HG03439 (cell line): ENCODE measurements around the gene SULT2B1.
"Not testable (repeated sequence)": the region's sequence is repeated elsewhere in the genome, so short reads cannot be mapped to it uniquely, and the experiment has no call there.

Experiments
- ATAC-seq: cut with Tn5 transposase; IDR thresholded peaks from one replicate; pipeline ENCODE4 v1.9.1; 2021; ENCODE audit warnings: mild to moderate bottlenecking, moderate library complexity; ENCODE audit not compliant: unreplicated experiment

Gene SULT2B1

GRCh38 chr19:48556825-48557224, 4.9 kb downstream of the SULT2B1 start:
- ATAC-seq: no peak

DNA sequence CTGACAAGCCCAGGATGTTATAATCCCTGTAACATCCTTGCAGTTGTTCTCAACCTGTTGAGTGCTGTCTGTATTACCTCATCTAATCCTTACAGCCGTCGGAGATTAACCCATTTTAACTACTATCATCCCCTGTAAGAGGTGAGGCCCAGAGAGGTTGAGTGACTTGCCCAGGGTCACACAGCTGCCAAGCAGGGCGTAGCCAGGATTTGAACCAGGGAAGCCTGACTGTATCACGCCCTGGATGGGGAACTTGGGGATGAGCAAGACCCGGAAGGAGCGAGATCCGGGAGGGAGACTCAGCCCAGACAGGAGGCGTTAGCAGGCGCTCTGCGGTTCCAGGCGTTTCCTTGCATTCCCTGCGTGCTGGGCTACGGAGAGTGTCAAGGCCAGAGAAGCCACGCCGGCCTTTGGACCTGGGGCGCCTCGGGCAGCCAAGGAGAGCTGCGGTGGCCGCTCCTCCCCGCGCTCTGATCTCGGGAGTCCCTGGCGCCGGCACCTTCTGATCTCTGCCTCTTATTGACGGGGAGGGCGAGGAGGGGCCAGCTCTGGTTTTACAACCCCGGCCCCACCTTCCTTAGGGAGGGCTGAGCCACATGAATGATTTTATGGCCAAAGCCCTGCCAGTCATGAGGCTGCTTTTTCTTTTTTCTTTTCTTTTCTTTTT, 6.2 kb downstream of the SULT2B1 start:
- no peak for ATAC-seq

- ATAC-seq: no peak
Measured at GRCh38 chr19:48560095-48560530, 8.1 kb downstream of the SULT2B1 start.

DNA sequence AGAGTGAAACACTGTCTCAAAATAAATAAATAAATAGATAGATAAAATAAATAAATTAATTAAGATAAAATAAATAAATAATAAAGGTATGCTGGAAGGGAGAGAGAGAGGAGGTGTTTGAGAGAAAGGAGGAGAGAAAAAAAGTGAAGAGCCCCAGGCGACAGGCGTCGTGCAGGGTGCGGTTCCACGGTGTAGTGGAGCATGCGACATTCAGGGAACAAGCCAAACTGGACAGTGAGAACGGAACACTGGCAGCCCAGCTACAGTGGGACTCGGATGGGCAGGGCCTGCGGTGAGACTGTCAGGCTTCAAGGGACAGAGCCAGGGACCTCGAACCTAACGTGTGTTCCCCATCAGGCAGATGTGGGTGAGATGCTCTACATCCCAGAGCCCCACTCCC, 9.4 kb downstream of the SULT2B1 start:
- ATAC-seq: no peak

DNA sequence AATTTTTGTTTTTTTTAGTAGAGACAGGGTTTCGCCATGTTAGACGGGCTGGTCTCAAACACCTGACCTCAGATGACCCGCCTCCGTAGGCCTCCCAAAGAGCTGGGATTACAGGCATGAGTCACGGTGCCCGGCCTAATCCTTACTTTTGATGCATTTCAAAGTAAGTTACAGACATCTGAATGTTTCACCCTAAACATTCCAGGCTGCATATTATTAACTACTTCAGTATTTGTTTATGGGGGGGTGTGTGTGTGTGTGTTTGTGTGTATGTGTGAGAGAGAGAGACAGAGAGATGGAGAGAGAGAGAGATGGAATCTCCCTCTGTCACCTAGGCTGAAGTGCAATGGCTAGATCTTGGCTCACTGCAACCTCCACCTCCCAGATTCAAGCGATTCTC, 13.1 kb downstream of the SULT2B1 start:
- no peak for ATAC-seq

- ATAC-seq: no peak
Measured at GRCh38 chr19:48568345-48568886, 16.4 kb downstream of the SULT2B1 start.

DNA sequence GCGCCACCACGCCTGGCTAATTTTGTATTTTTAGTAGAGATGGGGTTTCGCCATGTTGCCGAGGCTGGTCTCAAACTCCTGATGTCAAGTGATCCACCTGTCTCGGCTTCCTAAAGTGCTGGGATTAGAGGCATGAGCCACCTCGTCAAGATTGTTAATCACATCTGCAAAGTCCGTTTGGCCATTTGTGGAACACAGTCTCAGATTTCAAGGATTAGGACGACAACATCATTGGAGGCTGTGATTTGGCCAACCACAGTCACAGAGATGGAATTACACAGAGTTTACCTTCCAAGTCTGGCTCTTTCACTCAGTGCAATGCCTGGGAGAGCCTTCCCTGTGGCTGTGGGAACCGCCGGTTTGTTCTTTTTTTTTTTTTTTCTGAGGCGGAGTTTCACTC, 17.8 kb downstream of the SULT2B1 start:
- no peak for ATAC-seq

GRCh38 chr19:48571378-48572162, 19.6 kb downstream of the SULT2B1 start:
- no peak for ATAC-seq

DNA sequence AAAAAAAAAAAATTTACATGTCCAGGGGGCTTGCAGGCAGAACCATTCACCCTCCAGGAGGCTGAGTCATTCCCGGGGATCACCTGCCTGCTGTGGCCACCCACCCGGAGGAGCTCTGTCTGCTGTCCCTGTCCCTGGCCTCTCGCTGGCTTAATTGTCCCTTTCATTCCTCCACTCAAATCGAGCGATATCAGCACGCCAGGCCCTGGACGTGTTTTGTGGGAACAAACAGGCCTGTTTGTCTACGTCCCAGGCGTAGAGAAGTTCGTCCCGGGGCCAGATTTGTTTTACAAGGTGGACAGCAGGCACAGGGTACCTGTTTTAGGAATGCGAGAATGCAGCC, 21.2 kb downstream of the SULT2B1 start:
- ATAC-seq: no peak

DNA sequence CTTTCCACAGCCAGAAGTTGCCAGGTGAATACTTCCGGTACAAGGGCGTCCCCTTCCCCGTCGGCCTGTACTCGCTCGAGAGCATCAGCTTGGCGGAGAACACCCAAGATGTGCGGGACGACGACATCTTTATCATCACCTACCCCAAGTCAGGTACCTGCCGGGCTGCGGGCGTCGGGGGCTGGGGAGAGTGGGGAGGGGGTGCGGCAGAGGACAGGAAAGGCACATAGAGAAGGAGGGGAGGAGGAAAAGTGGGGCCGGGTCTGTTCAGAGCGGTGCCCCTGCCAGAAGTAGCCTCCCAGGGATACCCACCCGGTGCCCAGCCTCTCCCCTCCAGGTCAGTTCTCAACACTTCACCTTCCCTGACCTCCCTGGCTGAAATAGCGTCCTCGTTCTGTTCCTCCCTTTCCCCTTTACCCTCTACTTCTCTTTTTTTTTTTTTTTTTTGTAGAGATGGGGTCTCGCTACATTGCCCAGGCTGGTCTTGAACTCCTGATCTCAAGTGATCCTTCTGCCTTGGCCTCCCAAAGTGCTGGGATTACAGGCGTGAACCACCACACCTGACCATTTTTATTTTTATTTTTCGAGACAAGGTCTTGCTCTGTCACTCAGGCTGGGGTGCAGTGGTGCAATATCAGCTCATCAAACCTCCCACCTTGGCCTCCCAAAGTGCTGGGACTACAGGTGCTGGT, 24.1 kb downstream of the SULT2B1 start:
- ATAC-seq: no peak

DNA sequence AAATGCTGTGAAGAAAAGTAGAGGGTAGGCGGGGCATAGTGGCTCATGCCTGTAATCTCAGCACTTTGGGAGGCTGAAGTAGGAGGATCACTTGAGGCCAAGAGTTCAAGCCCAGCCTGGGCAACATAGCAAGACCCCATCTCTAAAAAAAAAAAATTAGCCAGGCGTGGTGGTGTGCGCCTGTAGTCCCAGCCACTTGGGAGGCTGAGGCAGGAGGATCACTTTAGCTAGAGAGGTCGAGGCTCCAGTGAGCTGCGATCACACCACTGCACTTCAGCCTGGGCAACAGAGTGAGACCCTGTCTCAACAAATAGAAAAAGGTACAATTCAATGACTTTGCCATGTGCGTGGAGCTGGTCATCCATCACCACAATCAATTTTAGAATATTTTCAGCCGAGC, 25.9 kb downstream of the SULT2B1 start:
- ATAC-seq: not testable (repeated sequence)

GRCh38 chr19:48578891-48579290, 26.9 kb downstream of the SULT2B1 start:
- ATAC-seq: no peak

GRCh38 chr19:48582168-48582567, 30.2 kb downstream of the SULT2B1 start:
- ATAC-seq: no peak

DNA sequence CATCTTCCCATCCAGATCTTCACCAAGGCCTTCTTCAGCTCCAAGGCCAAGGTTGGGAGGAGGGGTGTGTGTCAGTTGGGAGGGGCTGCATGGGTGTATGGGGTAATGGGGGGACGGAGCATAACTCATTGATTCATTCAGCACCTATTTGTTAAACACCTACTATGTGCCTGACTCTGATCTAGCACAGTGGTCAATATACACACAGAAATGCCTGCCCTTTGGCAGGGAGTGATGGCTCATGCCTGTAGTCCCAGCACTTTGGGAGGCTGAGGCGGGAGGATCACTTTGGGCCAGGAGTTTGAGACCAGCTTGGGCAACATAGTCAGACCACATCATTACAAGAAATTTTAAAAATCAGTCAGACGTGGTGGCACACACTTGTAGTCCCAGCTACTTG, 35.4 kb downstream of the SULT2B1 start:
- no peak for ATAC-seq

DNA sequence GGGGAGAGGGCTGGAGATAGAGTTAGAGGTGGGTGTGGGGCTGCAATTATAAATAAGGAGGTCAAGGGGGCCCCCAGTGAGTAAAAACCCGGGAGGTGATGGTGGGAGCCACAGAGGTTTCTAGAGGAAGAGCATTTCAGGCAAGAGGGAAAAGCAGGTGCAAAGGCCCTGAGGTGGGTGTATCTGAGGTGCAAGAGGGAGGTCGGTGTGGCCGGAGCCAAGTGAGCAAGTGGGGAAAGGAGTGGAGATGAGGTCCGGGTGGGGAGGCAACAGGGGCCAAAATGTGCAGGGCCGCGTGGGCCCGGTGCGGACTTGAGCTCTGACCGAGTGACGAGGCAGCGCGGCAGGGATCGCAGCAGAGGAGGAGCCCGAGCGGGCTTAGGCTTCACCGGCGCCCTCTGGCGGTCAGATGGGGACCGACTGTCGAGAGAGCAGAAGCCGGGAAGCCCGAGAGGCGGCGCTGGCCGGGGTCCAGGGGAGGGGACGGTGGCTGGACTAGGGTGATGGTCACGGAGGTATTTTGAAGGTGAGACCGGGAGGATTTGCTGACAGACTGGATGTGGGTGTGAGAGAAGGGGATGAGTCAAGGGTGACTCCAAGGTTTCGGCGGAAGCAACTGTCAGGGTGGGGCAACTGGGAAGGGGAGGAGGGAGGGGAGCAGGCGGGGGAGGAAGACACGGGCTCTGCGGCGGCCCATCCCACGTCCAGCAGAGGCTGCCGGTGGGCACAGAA, 36.9 kb downstream of the SULT2B1 start:
- no peak for ATAC-seq

GRCh38 chr19:48591021-48591420, 39.0 kb downstream of the SULT2B1 start:
- no peak for ATAC-seq

DNA sequence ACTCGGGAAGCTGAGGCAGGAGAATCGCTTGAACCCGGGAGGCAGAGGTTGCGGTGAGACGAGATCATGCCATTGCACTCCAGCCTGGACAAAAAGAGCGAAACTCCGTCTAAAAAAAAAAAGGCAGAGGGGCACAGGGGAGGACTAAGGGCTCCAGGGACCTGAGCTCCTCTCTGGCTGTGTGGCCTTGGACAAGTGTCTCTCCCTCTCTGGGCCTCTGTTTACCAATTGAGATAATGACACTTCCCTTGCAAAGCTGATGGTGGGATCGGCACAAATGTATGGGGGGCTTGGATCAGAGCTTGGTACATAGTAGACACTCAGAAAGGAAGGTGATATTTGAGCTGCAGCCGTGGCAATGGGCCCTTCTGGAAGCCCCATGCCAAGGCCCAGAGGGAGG, 43.2 kb downstream of the SULT2B1 start:
- ATAC-seq: no peak

GRCh38 chr19:48595833-48596232, 43.9 kb downstream of the SULT2B1 start:
- no peak for ATAC-seq

DNA sequence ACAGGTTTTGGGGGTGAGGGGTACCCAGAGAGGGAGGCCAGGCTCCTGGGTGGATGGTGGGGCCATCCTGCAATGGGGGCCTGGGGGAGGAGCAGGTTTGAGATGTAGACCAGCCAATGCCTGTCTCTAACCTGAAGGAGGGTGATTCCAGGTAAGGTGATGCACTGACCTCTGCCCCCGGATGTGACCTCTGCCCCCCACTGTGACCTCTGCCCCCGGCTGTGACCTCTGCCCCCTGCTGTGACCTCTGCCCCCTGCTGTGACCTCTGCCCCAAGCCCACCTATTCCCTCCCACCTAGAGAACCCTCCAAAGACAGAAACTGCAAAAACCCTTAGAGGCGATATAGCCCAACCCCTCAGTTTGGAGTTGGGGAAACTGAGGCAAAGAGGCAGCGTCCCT, 44.3 kb downstream of the SULT2B1 start:
- no peak for ATAC-seq

- no peak for ATAC-seq
Measured at GRCh38 chr19:48596679-48597465, 44.9 kb downstream of the SULT2B1 start.
